Measurements from ENCODE around the gene SMAD3. TPM values are rescaled to one million over a fixed set of nuclear protein-coding genes. Genes with fewer than 3 reads are reported as not detected.

The SMAD3 gene
- total and polyA plus RNA-seq, 10 of the 15 experiments (the other 5 are each of a cell fraction or from before 2014, with no cell fraction given) = 5.6 to 43.2 (median 16.0) TPM

- TF ChIP-seq TCF3 (IDR thresholded peaks at IDR 0.05; ENCODE audit: borderline replicate concordance, insufficient read depth, low read depth, low read length) = peak; percentile 95
- TF ChIP-seq POLR2AphosphoS5 (IDR thresholded peaks at IDR 0.05; ENCODE audit: low read length) = no peak
- TF ChIP-seq HCFC1 (IDR thresholded peaks at IDR 0.05; ENCODE audit: low read length) = no peak
- TF ChIP-seq NFYB (IDR thresholded peaks at IDR 0.05; ENCODE audit: insufficient read depth, low read depth, low read length) = no peak
- no peak for TF ChIP-seq ZNF384 (IDR thresholded peaks at IDR 0.05; ENCODE audit: borderline replicate concordance, low read depth, low read length)
- TF ChIP-seq ZNF592 (IDR thresholded peaks at IDR 0.05) = no peak
- no peak for TF ChIP-seq NR2C1 (IDR thresholded peaks at IDR 0.05)
- TF ChIP-seq E2F4 (IDR thresholded peaks at IDR 0.05; ENCODE audit: low read depth, low read length) = no peak
- TF ChIP-seq BHLHE40 (IDR thresholded peaks at IDR 0.05; ENCODE audit: borderline replicate concordance in 1 of 2, low read depth in 2 of 2, low read length in 1 of 2) = peak; percentile 81 to 86
- TF ChIP-seq IRF5 (IDR thresholded peaks at IDR 0.05; ENCODE audit: borderline replicate concordance) = no peak
- TF ChIP-seq MTA2 (IDR thresholded peaks at IDR 0.05; ENCODE audit: low read depth) = peak; percentile 88
- no peak for TF ChIP-seq ATF3 (IDR thresholded peaks at IDR 0.05; ENCODE audit: borderline replicate concordance, extremely low read depth, low read depth, low read length)
- peak; percentile 93 for TF ChIP-seq TBL1XR1 (IDR thresholded peaks at IDR 0.05; ENCODE audit: low read depth, low read length)
- peak; percentile 96 for TF ChIP-seq NR2F1 (conservative IDR thresholded peaks at IDR 0.05)
- TF ChIP-seq JUNB (IDR thresholded peaks at IDR 0.05) = peak; percentile 92
- TF ChIP-seq NRF1 (conservative IDR thresholded peaks at IDR 0.05; ENCODE audit: low read depth, low read length) = no peak
- no peak for TF ChIP-seq REST (IDR thresholded peaks at IDR 0.05; ENCODE audit: low read depth, low read length)
Measured at GRCh38 chr15:67091071-67091979, 25.9 kb downstream of the SMAD3 start (continued).
